Fibroblast of lung (primary cell): ENCODE results near the gene ARID1B. TPM values are rescaled to one million over a fixed set of nuclear protein-coding genes. Genes with fewer than 3 reads are reported as not detected.

Source experiments
- DNase-seq, 2 donors: peaks; one replicate each; pipeline versions ENCODE4 v3.0.0 to v3.0.0-alpha.2; 2010; ENCODE audit warnings: low read depth in 2 of 2
- H2AFZ ChIP-seq: 2 replicates; pipeline ENCODE4 v1.5.1; 2012; ENCODE audit warnings: low read length, control low read depth, inconsistent platforms
- H3K27ac ChIP-seq: 2 replicates; pipeline ENCODE4 v1.5.1; 2011; ENCODE audit warnings: low read length, control low read depth; ENCODE audit not compliant: insufficient read depth
- H3K27me3 ChIP-seq: 2 replicates; pipeline ENCODE4 v1.5.1; 2011; ENCODE audit warnings: mild to moderate bottlenecking, low read length; ENCODE audit not compliant: control insufficient read depth, insufficient read depth
- H3K36me3 ChIP-seq: 2 replicates; pipeline ENCODE4 v1.5.1; 2011; ENCODE audit warnings: low read length; ENCODE audit not compliant: control insufficient read depth, insufficient read depth
- H3K4me1 ChIP-seq: 2 replicates; pipeline ENCODE4 v1.5.1; 2011; ENCODE audit warnings: low read length; ENCODE audit not compliant: control insufficient read depth, insufficient read depth; ENCODE audit errors: extremely low read depth
- H3K4me2 ChIP-seq: 2 replicates; pipeline ENCODE4 v1.5.1; 2011; ENCODE audit warnings: low read length, control low read depth; ENCODE audit not compliant: insufficient read depth; ENCODE audit errors: extremely low read depth
- H3K4me3 ChIP-seq, 4 experiments: fragments of 200-600 bp in 1 of 4; sonication (generic) in 1 of 4; replicated peaks in 1 of 4; 2 replicates each; pipeline ENCODE4 v1.5.1; 2011 to 2016; ENCODE audit warnings: low read length in 4 of 4, low read depth in 3 of 4, mild to moderate bottlenecking in 3 of 4, control low read depth in 2 of 4, inconsistent platforms in 1 of 4, mixed read lengths in 1 of 4; ENCODE audit not compliant: insufficient read depth in 1 of 4; ENCODE audit errors: control extremely low read depth in 1 of 4
- H3K79me2 ChIP-seq: 2 replicates; pipeline ENCODE4 v1.5.1; 2012; ENCODE audit warnings: mild to moderate bottlenecking, low read length, inconsistent platforms; ENCODE audit not compliant: control insufficient read depth, insufficient read depth
- H3K9ac ChIP-seq: 2 replicates; pipeline ENCODE4 v1.5.1; 2011; ENCODE audit warnings: mild to moderate bottlenecking, low read length, control low read depth; ENCODE audit not compliant: insufficient read depth
- H3K9me3 ChIP-seq: 2 replicates; pipeline ENCODE4 v1.5.1; 2012; ENCODE audit warnings: low read depth, low read length; ENCODE audit not compliant: control insufficient read depth, insufficient read depth
- H4K20me1 ChIP-seq: 2 replicates; pipeline ENCODE4 v1.5.1; 2011; ENCODE audit warnings: low read length; ENCODE audit not compliant: control insufficient read depth, insufficient read depth; ENCODE audit errors: extremely low read depth
- EZH2 ChIP-seq: IDR thresholded peaks from 2 replicates; pipeline ENCODE4 v1.5.1; 2012; ENCODE audit warnings: low read length, control low read depth, mild to moderate bottlenecking; ENCODE audit errors: missing control alignments
- polyA plus RNA-seq, 2 donors: library from polyadenylated mRNA; depleted of rRNA in 1 of 2; stranded (reverse) in 1 of 2; unstranded in 1 of 2; fragments of >200 nt; gene quantifications; 2 replicates each; pipeline ENCODE4 v1.2.1, GENCODE V29; 2011 to 2012; ENCODE audit warnings: missing spikeins in 1 of 2
- total RNA-seq: library from RNA; depleted of rRNA; stranded (reverse); fragments of >200 nt; gene quantifications from 2 replicates; pipeline ENCODE4 v1.2.1, GENCODE V29; 2014
- TF ChIP-seq, protein P1 (sequence below), 2 donors: IDR thresholded peaks in 1 of 2; conservative IDR thresholded peaks in 1 of 2; 1 replicate in 1 of 2; 2 replicates in 1 of 2; pipeline ENCODE4 v1.5.1; 2011 to 2012; ENCODE audit warnings: low read length in 2 of 2, control low read depth in 1 of 2, inconsistent platforms in 1 of 2, low read depth in 1 of 2, mild to moderate bottlenecking in 1 of 2

ARID1B gene
- total and polyA plus RNA-seq, 2 donors (not counting 1 experiment from before 2014, with no cell fraction given), result 15.4 to 41.9 TPM

DNA sequence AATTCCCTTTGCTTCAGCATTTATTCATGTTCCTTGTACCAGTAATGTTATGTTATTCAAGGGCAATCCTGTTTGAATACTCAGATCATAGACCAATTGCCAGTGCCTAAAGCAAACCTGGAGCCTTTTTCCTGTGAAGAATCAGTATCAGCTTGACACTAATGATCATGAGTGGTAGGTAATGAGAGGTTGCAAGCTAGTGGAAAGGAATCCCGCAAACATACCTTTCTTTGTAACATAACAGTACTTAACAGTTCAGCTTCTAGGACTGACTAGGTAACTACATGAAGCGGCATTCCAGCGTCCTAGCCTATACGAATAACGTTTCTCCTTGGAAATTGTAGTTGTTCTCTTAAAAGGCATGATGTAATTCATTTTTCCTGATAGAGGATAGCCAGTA is 292.4 kb downstream of the ARID1B start:
- Histone ChIP-seq H3K4me2 (no peak overlapping the region), H3K27ac (no peak overlapping the region), H3K4me1 (peaks cover 2% of the 10 kb centered on the region), H3K4me3 (no peak overlapping the region), H3K36me3 (no peaks in the 10 kb centered on the region), H3K27me3 (no peaks in the 10 kb centered on the region), H4K20me1 (no peaks in the 10 kb centered on the region), H2AFZ (no peak overlapping the region), H3K9me3 (no peaks in the 10 kb centered on the region), H3K9ac (no peak overlapping the region), H3K79me2 (no peaks in the 10 kb centered on the region)
- TF ChIP-seq, protein P1, sequence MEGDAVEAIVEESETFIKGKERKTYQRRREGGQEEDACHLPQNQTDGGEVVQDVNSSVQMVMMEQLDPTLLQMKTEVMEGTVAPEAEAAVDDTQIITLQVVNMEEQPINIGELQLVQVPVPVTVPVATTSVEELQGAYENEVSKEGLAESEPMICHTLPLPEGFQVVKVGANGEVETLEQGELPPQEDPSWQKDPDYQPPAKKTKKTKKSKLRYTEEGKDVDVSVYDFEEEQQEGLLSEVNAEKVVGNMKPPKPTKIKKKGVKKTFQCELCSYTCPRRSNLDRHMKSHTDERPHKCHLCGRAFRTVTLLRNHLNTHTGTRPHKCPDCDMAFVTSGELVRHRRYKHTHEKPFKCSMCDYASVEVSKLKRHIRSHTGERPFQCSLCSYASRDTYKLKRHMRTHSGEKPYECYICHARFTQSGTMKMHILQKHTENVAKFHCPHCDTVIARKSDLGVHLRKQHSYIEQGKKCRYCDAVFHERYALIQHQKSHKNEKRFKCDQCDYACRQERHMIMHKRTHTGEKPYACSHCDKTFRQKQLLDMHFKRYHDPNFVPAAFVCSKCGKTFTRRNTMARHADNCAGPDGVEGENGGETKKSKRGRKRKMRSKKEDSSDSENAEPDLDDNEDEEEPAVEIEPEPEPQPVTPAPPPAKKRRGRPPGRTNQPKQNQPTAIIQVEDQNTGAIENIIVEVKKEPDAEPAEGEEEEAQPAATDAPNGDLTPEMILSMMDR (conservative IDR thresholded peaks at IDR 0.05 in 1 of 2, IDR thresholded peaks at IDR 0.05 in 1 of 2; ENCODE audit: low read depth in 1 of 2, low read length in 2 of 2), result no peak
- no peak for TF ChIP-seq EZH2
- DNase-seq, result no peak

DNA sequence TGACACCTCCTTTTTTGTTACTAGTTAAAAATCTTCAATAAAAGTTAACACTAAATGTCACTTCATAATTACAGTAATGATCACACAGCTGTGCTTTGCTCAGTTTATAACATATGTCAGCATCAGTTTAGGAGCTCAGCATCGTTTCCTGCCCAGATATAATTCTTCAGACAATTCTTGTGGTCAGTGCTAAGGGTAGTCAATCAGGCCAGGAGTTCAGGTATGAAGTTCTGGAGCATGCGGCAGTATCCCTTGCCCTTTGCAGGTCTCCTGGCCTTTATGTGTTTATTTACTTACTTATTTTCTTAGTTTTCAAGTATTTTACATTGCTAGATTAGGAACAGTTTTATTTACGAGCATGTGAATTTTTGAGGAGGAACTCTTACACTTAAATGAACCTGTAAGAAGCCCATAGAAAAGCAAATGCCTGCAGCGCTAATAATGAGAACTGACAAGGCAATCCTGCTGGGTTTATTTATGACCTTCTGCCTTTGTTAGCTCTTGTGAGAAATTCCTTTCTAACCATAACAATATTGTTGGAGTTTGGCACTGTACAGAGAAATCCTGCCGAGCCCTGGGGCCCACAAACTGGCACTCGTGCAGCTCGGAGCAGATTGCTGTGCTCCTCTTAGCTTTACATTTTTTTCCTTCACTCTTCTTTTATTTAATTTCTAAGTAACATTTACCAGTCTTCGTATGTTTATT is 293.4 kb downstream of the ARID1B start:
- Histone ChIP-seq H3K9ac (no peak overlapping the region), H3K4me3 (no peak overlapping the region), H3K27me3 (no peaks in the 10 kb centered on the region), H3K27ac (no peak overlapping the region), H3K36me3 (no peaks in the 10 kb centered on the region), H3K9me3 (no peaks in the 10 kb centered on the region), H3K4me2 (no peak overlapping the region), H3K4me1 (peaks cover 2% of the 10 kb centered on the region), H2AFZ (no peak overlapping the region), H3K79me2 (no peaks in the 10 kb centered on the region), H4K20me1 (no peaks in the 10 kb centered on the region)
- no peak for TF ChIP-seq EZH2
- TF ChIP-seq, protein P1 (conservative IDR thresholded peaks at IDR 0.05 in 1 of 2, IDR thresholded peaks at IDR 0.05 in 1 of 2; ENCODE audit: low read depth in 1 of 2, low read length in 2 of 2), result no peak
- DNase-seq, result peak in 1 of 2 donors; percentile 60

DNA sequence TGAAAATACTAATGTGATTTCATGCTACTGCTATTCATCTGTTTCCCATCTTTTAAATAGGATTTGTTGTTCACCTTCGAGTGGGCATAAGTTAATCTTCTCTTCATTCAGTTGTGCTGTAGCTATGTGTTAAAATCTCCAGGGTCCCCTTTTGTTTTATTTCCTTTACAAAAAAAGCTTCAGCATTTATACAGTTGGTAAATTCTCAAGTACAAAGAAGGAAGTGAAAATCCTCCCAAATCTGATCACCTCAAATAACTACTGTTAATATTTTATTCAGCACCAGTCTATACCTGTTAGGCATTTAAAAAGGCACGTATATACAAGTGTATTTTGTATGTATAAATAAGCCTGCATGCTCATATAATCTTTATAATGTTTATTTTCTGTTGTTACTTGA is 294.9 kb downstream of the ARID1B start:
- H2AFZ ChIP-seq, result no peak overlapping the region
- no peak overlapping the region for H3K4me2 ChIP-seq
- H4K20me1 ChIP-seq, result no peaks in the 10 kb centered on the region
- no peak for DNase-seq
- no peaks in the 10 kb centered on the region for H3K79me2 ChIP-seq
- H3K27ac ChIP-seq, result no peak overlapping the region
- H3K9ac ChIP-seq, result no peak overlapping the region
- no peaks in the 10 kb centered on the region for H3K36me3 ChIP-seq
- H3K4me1 ChIP-seq, result peaks cover 2% of the 10 kb centered on the region
- H3K9me3 ChIP-seq, result no peaks in the 10 kb centered on the region
- TF ChIP-seq, protein P1 (conservative IDR thresholded peaks at IDR 0.05 in 1 of 2, IDR thresholded peaks at IDR 0.05 in 1 of 2; ENCODE audit: low read depth in 1 of 2, low read length in 2 of 2), result no peak
- TF ChIP-seq EZH2, result no peak
- H3K4me3 ChIP-seq, result no peak overlapping the region
- H3K27me3 ChIP-seq, result no peaks in the 10 kb centered on the region
